ENCODE measurements around the gene APOD. TPM values are rescaled to one million over a fixed set of nuclear protein-coding genes. Genes with fewer than 3 reads are reported as not detected.

Gene APOD
- total RNA-seq, 1 donor from 2014 or later = not detected

DNA sequence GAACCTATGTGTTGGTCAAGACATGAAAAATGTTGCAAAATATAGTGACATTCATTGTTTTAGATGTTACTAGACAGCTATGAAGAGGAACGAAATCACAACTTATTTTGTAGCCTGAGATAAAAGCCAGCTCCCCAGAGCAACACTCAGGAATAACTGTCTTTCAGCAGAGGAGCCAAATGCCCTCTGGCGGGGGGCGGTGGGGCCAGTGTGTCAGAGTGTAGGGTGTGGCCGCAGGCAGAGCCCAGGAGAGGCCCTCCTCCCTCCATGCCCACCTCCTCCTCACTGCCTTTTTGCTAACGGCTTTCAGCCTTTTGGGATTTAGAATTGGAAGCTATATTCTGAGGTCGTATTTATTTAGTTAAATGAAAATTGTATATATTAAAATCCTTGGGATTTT, 16.9 kb downstream of the APOD start:
- peak; percentile 49 for DNase-seq
- H3K9me3 Mint-ChIP-seq (ENCODE audit: unreplicated experiment) = peaks cover 3% of the 10 kb centered on the region
- peaks cover 2% of the 10 kb centered on the region for H3K4me1 Mint-ChIP-seq (ENCODE audit: low read depth, unreplicated experiment)
- no peaks in the 10 kb centered on the region for H3K27me3 Mint-ChIP-seq (ENCODE audit: unreplicated experiment)
- TF ChIP-seq, protein P1, sequence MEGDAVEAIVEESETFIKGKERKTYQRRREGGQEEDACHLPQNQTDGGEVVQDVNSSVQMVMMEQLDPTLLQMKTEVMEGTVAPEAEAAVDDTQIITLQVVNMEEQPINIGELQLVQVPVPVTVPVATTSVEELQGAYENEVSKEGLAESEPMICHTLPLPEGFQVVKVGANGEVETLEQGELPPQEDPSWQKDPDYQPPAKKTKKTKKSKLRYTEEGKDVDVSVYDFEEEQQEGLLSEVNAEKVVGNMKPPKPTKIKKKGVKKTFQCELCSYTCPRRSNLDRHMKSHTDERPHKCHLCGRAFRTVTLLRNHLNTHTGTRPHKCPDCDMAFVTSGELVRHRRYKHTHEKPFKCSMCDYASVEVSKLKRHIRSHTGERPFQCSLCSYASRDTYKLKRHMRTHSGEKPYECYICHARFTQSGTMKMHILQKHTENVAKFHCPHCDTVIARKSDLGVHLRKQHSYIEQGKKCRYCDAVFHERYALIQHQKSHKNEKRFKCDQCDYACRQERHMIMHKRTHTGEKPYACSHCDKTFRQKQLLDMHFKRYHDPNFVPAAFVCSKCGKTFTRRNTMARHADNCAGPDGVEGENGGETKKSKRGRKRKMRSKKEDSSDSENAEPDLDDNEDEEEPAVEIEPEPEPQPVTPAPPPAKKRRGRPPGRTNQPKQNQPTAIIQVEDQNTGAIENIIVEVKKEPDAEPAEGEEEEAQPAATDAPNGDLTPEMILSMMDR (IDR thresholded peaks at IDR 0.05; ENCODE audit: partially characterized antibody, unreplicated experiment) = no peak
- no peak overlapping the region for H3K27ac Mint-ChIP-seq (ENCODE audit: unreplicated experiment)
- H3K36me3 Mint-ChIP-seq (ENCODE audit: unreplicated experiment) = no peaks in the 10 kb centered on the region
- no peak overlapping the region for H3K4me3 Mint-ChIP-seq (ENCODE audit: unreplicated experiment)

DNA sequence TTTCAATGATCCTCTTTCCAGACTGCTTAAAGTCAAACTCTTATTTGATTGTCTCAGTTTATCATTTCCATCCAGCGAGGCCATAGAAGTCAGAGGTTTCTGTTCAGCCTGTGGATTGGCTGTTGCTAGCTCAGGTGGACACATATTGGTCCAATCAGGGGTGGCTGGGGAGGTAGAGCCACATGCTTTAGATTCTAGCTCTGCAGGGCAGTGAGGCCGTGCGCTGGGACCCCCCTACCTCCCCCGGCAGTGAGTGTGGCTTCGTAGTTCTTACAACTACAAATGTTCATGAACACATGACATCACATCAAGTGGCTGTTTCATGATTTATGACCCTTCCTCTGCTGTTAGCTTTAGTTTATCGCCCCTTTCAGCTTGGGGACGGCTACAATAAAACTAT, 18.0 kb downstream of the APOD start:
- no peaks in the 10 kb centered on the region for H3K27me3 Mint-ChIP-seq (ENCODE audit: unreplicated experiment)
- no peak overlapping the region for H3K27ac Mint-ChIP-seq (ENCODE audit: unreplicated experiment)
- H3K36me3 Mint-ChIP-seq (ENCODE audit: unreplicated experiment) = no peaks in the 10 kb centered on the region
- DNase-seq = no peak
- H3K4me3 Mint-ChIP-seq (ENCODE audit: unreplicated experiment) = no peak overlapping the region
- TF ChIP-seq, protein P1 (IDR thresholded peaks at IDR 0.05; ENCODE audit: partially characterized antibody, unreplicated experiment) = no peak
- H3K9me3 Mint-ChIP-seq (ENCODE audit: unreplicated experiment) = peaks cover 3% of the 10 kb centered on the region
- peaks cover 2% of the 10 kb centered on the region for H3K4me1 Mint-ChIP-seq (ENCODE audit: low read depth, unreplicated experiment)

DNA sequence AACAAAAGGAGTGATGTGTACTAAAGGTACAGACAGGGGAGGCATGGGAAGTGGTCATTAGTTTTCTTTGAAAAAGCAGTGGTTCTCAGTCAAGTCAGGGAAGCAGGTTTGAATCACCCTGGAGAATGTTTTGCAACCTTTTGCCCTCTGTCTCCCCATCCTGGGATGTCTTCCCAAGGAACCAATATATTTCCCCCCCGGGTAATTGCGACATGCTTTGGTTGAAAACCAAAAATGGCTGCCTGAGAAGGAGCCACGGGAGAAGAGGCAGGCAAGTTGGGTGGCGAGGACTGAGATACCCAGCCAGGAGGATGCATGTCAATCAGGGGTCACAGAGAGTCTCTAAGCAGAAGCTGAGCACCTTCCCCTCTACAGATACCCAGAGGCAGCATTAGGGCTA, 20.4 kb downstream of the APOD start:
- TF ChIP-seq, protein P1 (IDR thresholded peaks at IDR 0.05; ENCODE audit: partially characterized antibody, unreplicated experiment) = no peak
- H3K9me3 Mint-ChIP-seq (ENCODE audit: unreplicated experiment) = no peaks in the 10 kb centered on the region
- H3K4me3 Mint-ChIP-seq (ENCODE audit: unreplicated experiment) = no peak overlapping the region
- H3K36me3 Mint-ChIP-seq (ENCODE audit: unreplicated experiment) = no peaks in the 10 kb centered on the region
- no peaks in the 10 kb centered on the region for H3K27me3 Mint-ChIP-seq (ENCODE audit: unreplicated experiment)
- no peak for DNase-seq
- H3K4me1 Mint-ChIP-seq (ENCODE audit: low read depth, unreplicated experiment) = peaks cover 8% of the 10 kb centered on the region
- H3K27ac Mint-ChIP-seq (ENCODE audit: unreplicated experiment) = no peak overlapping the region

DNA sequence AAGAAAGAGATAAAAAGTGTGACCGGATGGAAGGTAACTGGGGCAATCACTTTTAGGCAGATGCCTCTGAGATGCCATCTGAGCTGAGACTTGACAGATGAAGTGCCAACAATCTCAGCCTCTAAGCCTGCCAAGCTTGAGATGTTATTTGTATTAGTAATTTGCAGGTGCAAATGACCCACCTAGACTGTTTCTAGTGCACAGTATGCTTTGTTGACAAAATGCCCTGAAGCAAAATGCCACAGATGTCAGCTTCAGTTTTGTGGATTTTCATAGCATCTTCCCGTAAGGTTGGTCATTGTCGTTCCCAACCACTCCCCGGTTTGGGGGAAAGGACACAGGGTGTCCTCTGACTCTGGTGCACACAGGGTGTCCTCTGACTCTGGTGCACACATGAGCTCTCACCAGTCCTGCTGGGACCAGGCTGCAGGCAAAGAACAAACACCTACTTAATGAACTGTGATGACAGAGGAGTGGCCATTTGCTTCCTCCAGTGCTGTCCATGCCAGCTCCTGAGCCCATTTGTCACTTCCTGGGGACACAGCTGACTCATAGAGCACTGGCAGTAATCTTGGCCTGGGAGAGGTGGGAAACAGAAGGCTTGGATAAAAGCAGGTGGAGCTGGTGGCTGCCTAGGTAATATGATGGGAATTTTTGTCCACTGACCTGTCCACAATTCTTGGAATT, 23.9 kb downstream of the APOD start:
- TF ChIP-seq, protein P1 (IDR thresholded peaks at IDR 0.05; ENCODE audit: partially characterized antibody, unreplicated experiment) = no peak
- Mint-ChIP-seq H3K4me1 (ENCODE audit: low read depth, unreplicated experiment) (peaks cover 10% of the 10 kb centered on the region), H3K27ac (ENCODE audit: unreplicated experiment) (no peak overlapping the region), H3K36me3 (ENCODE audit: unreplicated experiment) (no peaks in the 10 kb centered on the region), H3K27me3 (ENCODE audit: unreplicated experiment) (peaks cover 2% of the 10 kb centered on the region), H3K9me3 (ENCODE audit: unreplicated experiment) (peaks cover 1% of the 10 kb centered on the region), H3K4me3 (ENCODE audit: unreplicated experiment) (no peak overlapping the region)
- DNase-seq = no peak

DNA sequence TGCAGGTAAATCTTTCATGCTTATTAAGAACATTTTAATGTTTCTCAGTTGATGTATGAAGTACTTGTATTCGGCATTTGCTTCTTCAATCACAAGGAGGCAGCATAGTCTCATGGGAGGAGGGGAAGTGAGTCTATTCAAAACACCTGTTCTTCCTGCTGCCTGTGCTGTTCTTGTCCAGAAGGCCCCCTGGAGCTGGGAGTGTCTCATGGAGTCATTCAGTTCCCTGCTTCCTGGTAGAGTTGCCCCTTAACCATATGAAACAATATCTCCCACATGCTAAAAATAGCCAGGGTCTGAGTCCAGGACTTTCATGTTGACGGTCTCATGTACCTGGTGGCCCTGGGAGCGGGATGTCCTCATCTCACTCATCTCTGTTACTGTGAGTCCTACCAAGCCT, 25.1 kb downstream of the APOD start:
- Mint-ChIP-seq H3K27ac (ENCODE audit: unreplicated experiment) (no peak overlapping the region), H3K36me3 (ENCODE audit: unreplicated experiment) (no peaks in the 10 kb centered on the region), H3K4me1 (ENCODE audit: low read depth, unreplicated experiment) (peaks cover 10% of the 10 kb centered on the region), H3K27me3 (ENCODE audit: unreplicated experiment) (peaks cover 4% of the 10 kb centered on the region), H3K4me3 (ENCODE audit: unreplicated experiment) (no peak overlapping the region), H3K9me3 (ENCODE audit: unreplicated experiment) (peaks cover 1% of the 10 kb centered on the region)
- TF ChIP-seq, protein P1 (IDR thresholded peaks at IDR 0.05; ENCODE audit: partially characterized antibody, unreplicated experiment) = no peak
- no peak for DNase-seq
